NCI-H2107 (cell line): Measurements from ENCODE around the gene SYT7.

Experiments used
- DNase-seq: peaks from one replicate; lab custom pipeline; 2025; lab: John Stamatoyannopoulos, UW

Gene SYT7

GRCh38 chr11:61516191-61516590, 64.7 kb downstream of the SYT7 start:
- DNase-seq: no peak

DNA sequence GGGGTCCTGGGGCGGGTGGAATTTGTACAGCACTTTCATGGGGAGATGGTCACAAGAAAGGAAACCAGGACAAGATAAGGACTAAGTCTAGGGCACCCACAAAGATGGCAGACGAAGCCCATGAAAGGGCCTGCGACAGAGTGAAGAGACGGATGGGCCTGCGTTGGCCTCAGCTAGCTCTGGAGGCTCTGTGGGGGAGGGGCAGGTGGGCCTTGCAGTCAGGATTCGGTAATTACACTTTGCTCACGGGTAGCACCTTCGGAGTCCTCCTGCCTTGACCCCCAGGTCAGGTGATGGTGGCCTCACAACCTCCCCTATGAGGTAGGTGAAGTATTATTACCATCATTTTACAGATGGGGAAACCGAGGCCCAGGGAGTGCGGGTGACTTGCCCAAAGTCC, 65.2 kb downstream of the SYT7 start:
- DNase-seq: no peak

GRCh38 chr11:61514050-61514917, 66.6 kb downstream of the SYT7 start:
- no peak for DNase-seq

GRCh38 chr11:61513143-61513765, 67.6 kb downstream of the SYT7 start:
- DNase-seq: no peak

GRCh38 chr11:61512435-61512834, 68.4 kb downstream of the SYT7 start:
- DNase-seq: no peak

GRCh38 chr11:61511383-61511782, 69.5 kb downstream of the SYT7 start:
- DNase-seq: no peak

DNA sequence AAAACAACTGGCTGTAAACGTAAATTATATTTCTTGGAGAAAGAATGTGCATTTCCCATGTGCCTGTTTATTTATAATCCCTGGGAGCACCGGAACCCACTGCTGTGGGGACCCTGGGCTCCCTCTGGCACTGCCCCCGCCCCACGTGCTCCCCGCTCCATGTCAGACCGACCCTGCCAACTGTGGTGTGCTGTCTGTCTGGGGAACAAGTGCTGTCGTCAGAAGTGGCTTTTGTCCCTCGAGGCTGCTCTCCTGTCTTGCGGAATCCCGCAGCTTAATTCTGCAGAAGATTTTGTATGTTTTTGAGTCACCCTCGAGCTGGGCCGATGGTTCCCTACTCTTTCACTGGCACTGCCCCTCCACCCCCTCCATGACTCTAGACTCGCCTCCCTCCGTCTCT, 69.9 kb downstream of the SYT7 start:
- DNase-seq: no peak

GRCh38 chr11:61510166-61510919, 70.5 kb downstream of the SYT7 start:
- no peak for DNase-seq

- DNase-seq: peak; percentile 71
Measured at GRCh38 chr11:61509043-61510029, 71.5 kb downstream of the SYT7 start.

GRCh38 chr11:61507962-61508861, 72.7 kb downstream of the SYT7 start, which contains the start of gene LRRC10B:
Gene LRRC10B (plus strand): TSS chr11:61508749. CDS start chr11:61508999, 250 bp downstream.
- peak; percentile 49 for DNase-seq

DNA sequence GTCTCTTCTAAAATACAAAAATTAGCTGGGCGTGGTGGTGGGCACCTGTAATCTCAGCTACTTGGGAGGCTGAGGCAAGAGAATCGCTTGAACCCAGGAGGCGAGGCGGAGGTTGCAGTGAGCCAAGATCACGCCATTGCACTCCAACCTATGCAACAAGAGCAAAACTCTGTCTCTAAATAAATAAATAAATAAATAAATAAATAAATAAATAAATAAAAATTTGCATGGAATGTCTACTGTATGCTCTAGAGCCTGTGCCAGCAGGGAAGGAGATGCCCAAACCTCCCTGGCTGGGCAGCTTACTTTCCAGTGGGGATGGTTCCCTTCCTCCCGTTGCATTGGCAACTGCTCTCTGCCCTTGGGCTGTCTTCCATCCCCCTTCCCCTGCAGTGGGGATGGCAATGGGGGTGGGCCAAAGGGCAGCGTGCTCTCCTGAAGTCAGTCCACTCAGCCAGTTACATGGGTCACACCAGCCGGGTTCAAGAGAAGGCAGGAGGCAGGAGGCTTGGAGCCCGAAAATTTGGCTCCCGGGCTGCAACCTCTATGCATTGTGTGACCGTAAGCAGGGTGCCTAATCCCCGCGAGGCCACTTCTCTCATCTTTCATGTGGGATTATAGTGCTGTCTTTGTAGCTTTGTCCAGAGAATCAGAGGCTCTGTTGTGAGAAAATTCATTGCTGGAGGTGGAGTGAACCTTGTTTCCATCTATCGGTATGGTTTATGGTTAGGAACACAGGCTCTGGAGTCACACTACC, 73.7 kb downstream of the SYT7 start:
- no peak for DNase-seq

DNA sequence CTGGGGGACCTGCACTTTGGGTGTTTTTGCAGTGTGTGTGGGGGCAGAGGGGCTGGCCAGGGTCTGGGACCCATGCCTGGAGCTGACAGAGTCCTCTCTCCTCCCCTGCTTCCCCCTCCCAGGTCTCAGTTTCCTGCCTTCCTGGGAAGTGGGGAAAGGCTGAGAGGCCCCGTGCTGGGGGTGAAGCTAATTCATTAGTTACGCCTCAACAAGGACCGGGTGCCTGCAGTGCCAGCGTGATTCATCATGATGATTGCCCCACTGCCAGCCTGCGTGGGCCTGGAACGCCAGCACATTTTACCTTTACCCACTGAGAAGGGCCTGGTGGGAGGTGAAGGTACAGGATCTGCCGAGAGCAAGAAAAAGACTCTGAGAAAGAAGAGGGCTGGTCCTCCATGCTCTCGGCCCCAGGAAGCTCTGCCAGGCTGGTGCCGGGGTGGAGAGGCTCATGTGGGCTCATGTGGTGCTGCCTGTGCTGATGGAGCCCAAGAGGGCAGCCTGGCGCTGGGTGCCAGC, 75.2 kb downstream of the SYT7 start:
- DNase-seq: no peak

DNA sequence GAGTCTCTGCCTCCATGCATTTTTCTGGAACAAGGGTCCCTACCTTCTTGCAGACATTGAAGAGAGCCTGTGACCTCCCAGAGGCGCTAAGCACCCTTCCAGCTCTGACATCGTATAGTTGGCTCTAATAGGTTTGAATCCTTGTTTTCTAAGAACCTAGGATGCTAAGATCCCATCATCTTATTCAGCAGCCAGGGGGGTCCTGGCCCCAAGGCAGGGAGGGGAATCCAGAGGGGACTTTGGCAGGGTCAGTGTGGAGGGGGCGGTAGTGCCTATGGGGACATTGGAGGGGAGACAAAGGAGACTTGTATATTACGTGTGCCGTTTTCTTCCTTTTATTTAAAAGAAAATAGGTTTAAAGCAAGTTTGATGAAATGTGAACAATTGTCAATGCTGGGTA, 75.8 kb downstream of the SYT7 start:
- no peak for DNase-seq

- no peak for DNase-seq
Measured at GRCh38 chr11:61503135-61503770, 77.6 kb downstream of the SYT7 start.

DNA sequence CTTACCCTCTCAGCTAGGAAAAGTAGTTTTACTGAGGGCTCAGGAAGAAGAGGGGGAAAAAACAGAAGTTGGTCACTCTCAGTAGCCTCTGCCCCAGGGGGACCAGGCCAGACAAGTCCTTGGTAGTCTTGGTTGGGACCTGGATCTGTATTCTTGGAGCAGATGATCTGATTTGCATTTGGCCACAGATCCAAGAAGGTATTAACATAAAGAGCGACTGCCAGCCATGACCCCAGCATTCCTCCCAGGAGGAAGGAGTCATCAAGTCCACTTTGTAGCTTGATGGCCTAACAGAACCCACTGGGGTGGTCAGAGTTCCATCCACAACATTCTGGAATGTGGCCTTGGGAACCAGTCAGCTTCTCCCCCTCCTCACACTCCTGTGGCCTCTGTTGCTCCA, 78.4 kb downstream of the SYT7 start:
- no peak for DNase-seq

DNA sequence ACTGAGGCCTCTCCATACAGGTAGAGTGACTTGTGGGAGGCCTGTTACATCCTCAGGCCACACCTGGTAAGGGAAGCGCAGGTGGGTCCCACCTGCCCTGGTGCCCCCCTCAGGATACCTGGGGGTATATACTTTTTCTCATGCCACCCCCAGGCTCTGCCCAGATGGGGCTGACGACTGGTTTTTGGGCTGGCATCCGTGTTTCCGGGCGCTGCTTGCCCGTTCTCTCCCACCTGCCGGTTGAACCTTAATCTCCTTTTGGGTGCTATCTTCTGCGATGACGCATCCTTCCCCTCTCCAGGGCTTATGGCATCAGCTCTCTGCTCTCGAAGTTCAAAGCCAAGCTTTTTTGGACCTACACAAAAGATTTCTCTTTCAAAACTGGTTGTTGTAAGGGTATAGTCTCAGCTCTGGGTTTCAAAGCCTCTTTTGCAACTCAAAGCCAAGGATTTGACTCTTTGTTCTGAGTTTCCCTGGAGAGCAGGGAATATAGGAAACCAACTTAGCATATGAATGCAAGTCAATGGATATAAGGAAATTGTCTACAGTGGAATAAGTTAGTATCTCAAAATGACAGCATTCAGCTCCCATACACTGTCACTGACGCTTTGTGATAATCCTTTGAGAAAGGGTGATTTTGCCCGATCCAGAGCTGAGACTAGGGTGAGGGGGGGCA, 80.9 kb downstream of the SYT7 start:
- no peak for DNase-seq

DNA sequence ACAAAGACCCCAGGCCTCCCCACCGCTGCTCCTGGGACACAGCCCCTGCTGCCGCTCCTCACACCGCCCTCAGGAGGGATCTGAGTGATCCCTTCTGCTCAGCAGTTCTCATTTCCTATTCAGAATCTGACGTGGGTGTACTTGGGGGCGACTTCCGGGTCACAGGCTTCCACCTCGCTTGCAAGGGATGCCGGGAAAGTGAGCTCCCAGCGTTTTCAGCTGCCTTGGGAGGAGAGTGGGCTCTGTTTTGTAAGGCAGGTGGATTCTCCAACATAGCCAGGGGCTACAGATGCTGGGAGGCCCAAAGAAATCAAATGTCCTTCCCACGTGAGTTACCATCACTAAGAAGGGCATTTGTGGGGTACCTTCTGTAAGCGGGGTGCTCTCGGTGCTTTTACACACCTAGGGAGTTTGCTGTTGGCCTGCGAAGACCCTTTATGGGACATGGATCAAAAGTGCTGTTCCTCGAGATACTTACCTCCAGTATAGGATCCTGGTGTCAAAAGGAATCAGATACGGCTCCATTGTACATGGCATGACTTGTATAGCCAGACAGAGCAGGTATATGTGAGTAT, 82.0 kb downstream of the SYT7 start:
- no peak for DNase-seq

GRCh38 chr11:61497876-61498275, 83.0 kb downstream of the SYT7 start:
- DNase-seq: no peak
